NCI-H446 (cell line): Measurements from ENCODE around the gene PYGM.

Experiments used
- DNase-seq, 2 experiments: peaks; one replicate each; lab custom pipeline; 2025; lab: John Stamatoyannopoulos, UW

The PYGM gene

GRCh38 chr11:64753380-64754123 lies 6.2 kb downstream of the PYGM start:
- DNase-seq: no peak

GRCh38 chr11:64753019-64753379 lies 6.8 kb downstream of the PYGM start:
- no peak for DNase-seq

GRCh38 chr11:64752175-64752970 lies 7.4 kb downstream of the PYGM start:
- DNase-seq: no peak

- DNase-seq: no peak
Observed at GRCh38 chr11:64751580-64751979, 8.2 kb downstream of the PYGM start.

GRCh38 chr11:64751136-64751535 lies 8.6 kb downstream of the PYGM start:
- no peak for DNase-seq

- DNase-seq: no peak
Observed at GRCh38 chr11:64750361-64751054, 9.3 kb downstream of the PYGM start.

- DNase-seq: no peak
Observed at GRCh38 chr11:64747961-64748665, 11.7 kb downstream of the PYGM start.

GRCh38 chr11:64746486-64746885 lies 13.3 kb downstream of the PYGM start:
- DNase-seq: no peak

GRCh38 chr11:64745521-64746328 lies 14.0 kb downstream of the PYGM start:
- no peak for DNase-seq

GRCh38 chr11:64745189-64745520 lies 14.6 kb downstream of the PYGM start:
- no peak for DNase-seq

GRCh38 chr11:64744544-64745188 lies 15.1 kb downstream of the PYGM start:
- DNase-seq: no peak

- DNase-seq: no peak
Observed at GRCh38 chr11:64743591-64744543, 15.9 kb downstream of the PYGM start, which contains the start of gene RASGRP2. Gene RASGRP2, minus strand, starts transcription at chr11:64744142. Its CDS starts 1,276 bp downstream, at chr11:64742866.

- DNase-seq: peak in 1 of 2 experiments; percentile 33
Observed at GRCh38 chr11:64742889-64743590, 16.7 kb downstream of the PYGM start.

GRCh38 chr11:64742087-64742888 lies 17.5 kb downstream of the PYGM start:
- DNase-seq: no peak

GRCh38 chr11:64741375-64742086 lies 18.2 kb downstream of the PYGM start:
- DNase-seq: no peak

- DNase-seq: no peak
Observed at GRCh38 chr11:64739871-64740270, 19.9 kb downstream of the PYGM start.

- DNase-seq: no peak
Observed at GRCh38 chr11:64736654-64737053, 23.1 kb downstream of the PYGM start.
